Nephron progenitor cell (in vitro differentiated cells): ENCODE results near the gene GALNT10.

Experiments used
- DNase-seq: peaks from one replicate; pipeline ENCODE4 v3.0.0; 2021
- H3K27ac Mint-ChIP-seq: 2 replicates; pipeline ENCODE4 v1.8.0; 2021; ENCODE audit warnings: mild to moderate bottlenecking, moderate library complexity, mixed read lengths
- H3K27me3 Mint-ChIP-seq: 2 replicates; pipeline ENCODE4 v1.8.0; 2021; ENCODE audit warnings: mild to moderate bottlenecking, low read depth, mixed read lengths; ENCODE audit not compliant: poor library complexity
- H3K36me3 Mint-ChIP-seq: 2 replicates; pipeline ENCODE4 v1.8.0; 2021; ENCODE audit warnings: low read depth, mixed read lengths
- H3K4me1 Mint-ChIP-seq: 2 replicates; pipeline ENCODE4 v1.8.0; 2021; ENCODE audit warnings: mixed read lengths
- H3K4me3 Mint-ChIP-seq: 2 replicates; pipeline ENCODE4 v1.8.0; 2021; ENCODE audit warnings: mild to moderate bottlenecking, moderate library complexity, mixed read lengths
- H3K9me3 Mint-ChIP-seq: 2 replicates; pipeline ENCODE4 v1.8.0; 2021; ENCODE audit warnings: mild to moderate bottlenecking, moderate library complexity, mixed read lengths
- TF ChIP-seq, protein P1 (sequence below): fragments of 200-600 bp; sonication (generic); IDR thresholded peaks from 2 replicates; pipeline ENCODE4 v1.5.0; 2021; ENCODE audit warnings: antibody characterized with exemption

GALNT10 gene

DNA sequence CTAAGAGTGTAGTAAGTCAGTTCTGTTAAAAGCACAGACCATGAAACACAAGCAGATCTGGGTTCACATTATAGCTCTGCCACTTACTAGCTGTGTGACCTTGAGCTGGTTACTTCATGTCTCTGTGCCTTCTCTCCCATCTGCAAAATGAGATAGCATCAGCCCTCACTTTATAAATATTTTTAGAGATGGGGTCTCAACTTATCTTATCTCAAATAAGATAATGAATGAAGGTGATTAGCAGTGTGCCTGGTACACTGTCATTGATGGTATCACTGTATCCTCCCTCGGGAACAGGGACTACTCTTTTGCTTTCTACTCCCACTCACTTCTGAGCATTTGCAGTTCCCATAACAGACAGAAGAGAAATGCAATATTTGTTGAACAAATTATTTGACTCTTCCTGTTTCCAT lies 52.4 kb downstream of the GALNT10 start:
- H3K4me1 Mint-ChIP-seq: peaks cover 28% of the 10 kb centered on the region
- DNase-seq: no peak
- H3K4me3 Mint-ChIP-seq: no peak overlapping the region
- peaks cover 3% of the 10 kb centered on the region for H3K27me3 Mint-ChIP-seq
- H3K27ac Mint-ChIP-seq: no peak overlapping the region
- TF ChIP-seq, protein P1, sequence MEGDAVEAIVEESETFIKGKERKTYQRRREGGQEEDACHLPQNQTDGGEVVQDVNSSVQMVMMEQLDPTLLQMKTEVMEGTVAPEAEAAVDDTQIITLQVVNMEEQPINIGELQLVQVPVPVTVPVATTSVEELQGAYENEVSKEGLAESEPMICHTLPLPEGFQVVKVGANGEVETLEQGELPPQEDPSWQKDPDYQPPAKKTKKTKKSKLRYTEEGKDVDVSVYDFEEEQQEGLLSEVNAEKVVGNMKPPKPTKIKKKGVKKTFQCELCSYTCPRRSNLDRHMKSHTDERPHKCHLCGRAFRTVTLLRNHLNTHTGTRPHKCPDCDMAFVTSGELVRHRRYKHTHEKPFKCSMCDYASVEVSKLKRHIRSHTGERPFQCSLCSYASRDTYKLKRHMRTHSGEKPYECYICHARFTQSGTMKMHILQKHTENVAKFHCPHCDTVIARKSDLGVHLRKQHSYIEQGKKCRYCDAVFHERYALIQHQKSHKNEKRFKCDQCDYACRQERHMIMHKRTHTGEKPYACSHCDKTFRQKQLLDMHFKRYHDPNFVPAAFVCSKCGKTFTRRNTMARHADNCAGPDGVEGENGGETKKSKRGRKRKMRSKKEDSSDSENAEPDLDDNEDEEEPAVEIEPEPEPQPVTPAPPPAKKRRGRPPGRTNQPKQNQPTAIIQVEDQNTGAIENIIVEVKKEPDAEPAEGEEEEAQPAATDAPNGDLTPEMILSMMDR: no peak
- H3K36me3 Mint-ChIP-seq: peaks cover 10% of the 10 kb centered on the region
- H3K9me3 Mint-ChIP-seq: no peaks in the 10 kb centered on the region

DNA sequence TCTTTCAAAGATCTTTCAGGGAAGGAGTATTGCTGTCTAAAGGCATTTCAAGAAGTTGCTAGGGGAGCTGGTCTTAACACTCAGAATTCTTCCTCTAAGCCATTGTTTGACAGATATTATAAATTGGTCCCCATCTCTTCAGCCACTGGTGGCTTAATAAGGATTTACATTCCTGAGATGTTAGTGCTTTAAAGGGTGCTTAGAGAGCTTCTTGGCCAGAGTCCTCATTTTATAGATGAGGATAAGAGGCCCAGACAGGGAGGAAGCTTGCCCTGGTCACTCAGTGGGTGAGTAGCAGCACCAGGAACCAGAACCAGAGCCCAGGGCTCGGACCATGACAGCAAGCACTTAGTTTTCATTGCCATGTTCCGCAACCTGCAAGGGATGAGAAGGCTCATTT lies 53.2 kb downstream of the GALNT10 start:
- Mint-ChIP-seq H3K27ac (no peak overlapping the region), H3K27me3 (peaks cover 3% of the 10 kb centered on the region), H3K4me3 (no peak overlapping the region), H3K9me3 (no peaks in the 10 kb centered on the region), H3K4me1 (peaks cover 22% of the 10 kb centered on the region), H3K36me3 (peaks cover 10% of the 10 kb centered on the region)
- DNase-seq: no peak
- TF ChIP-seq, protein P1: no peak

DNA sequence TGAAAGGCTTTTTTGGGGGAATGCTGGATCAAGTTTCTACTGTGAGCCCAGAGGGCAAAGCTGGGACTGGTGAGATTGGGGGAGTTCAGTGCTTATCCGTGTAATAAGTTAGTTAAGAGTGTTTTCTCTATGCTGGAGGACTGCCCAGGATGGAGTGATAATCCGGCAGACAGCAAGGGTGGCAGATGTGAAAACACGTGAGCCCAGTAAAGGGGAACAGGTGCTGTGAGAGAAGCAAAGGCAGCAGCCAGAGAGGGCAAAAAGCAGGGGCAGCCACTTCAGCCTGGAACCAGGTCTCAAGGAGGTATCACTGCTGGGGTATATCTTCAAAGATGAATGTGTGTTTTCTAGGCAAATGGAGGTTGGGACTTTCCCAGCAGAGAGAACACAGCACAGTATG lies 53.9 kb downstream of the GALNT10 start:
- TF ChIP-seq, protein P1: no peak
- H3K36me3 Mint-ChIP-seq: peaks cover 10% of the 10 kb centered on the region
- no peaks in the 10 kb centered on the region for H3K9me3 Mint-ChIP-seq
- peaks cover 3% of the 10 kb centered on the region for H3K27me3 Mint-ChIP-seq
- no peak overlapping the region for H3K27ac Mint-ChIP-seq
- peaks cover 17% of the 10 kb centered on the region for H3K4me1 Mint-ChIP-seq
- no peak overlapping the region for H3K4me3 Mint-ChIP-seq
- no peak for DNase-seq

DNA sequence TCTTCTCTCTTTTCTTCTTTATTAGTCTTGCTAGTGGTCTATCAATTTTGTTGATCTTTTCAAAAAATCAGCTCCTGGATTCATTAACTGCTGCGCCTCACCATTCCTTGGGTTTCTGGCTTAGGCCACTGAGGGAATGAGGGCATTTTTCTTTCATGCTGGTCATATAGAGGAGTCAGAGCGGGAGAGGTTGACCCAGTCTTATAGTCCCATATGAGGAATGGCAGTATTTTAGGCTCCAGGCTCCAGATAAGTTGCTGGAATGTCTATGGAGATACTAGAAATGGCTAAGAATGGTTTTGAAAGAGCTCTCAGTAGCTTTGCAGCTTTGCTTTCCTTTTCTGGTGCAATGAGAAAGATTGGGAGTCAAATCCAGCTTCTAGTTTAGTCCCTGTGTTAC lies 58.2 kb downstream of the GALNT10 start:
- H3K4me3 Mint-ChIP-seq: no peak overlapping the region
- peaks cover 11% of the 10 kb centered on the region for H3K9me3 Mint-ChIP-seq
- no peaks in the 10 kb centered on the region for H3K27me3 Mint-ChIP-seq
- TF ChIP-seq, protein P1: no peak
- no peak for DNase-seq
- H3K36me3 Mint-ChIP-seq: peaks cover 25% of the 10 kb centered on the region
- no peaks in the 10 kb centered on the region for H3K4me1 Mint-ChIP-seq
- no peak overlapping the region for H3K27ac Mint-ChIP-seq

DNA sequence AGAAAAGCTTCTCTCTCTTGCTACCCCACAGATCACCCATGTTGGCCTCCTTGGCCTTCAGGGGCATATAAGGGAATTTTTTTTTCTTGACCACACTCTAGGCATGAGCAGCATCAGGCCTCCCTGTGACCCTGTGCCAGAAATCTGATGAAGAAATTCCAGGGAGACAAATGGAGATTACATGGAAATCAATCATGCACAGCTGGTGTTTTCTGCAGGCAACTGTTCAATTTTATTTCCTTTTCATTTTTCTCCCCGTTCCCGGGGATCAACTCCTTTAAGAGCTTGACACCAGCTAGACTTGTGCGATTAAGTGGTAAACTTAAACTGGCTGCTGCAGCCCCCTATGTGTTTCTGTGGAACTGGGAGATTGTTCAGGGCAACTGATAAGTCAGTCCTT lies 59.3 kb downstream of the GALNT10 start:
- DNase-seq: no peak
- TF ChIP-seq, protein P1: no peak
- H3K36me3 Mint-ChIP-seq: peaks cover 29% of the 10 kb centered on the region
- H3K9me3 Mint-ChIP-seq: peaks cover 14% of the 10 kb centered on the region
- no peaks in the 10 kb centered on the region for H3K27me3 Mint-ChIP-seq
- peak overlapping the region; percentile 50 for H3K27ac Mint-ChIP-seq
- peaks cover under 1% of the 10 kb centered on the region for H3K4me1 Mint-ChIP-seq
- no peak overlapping the region for H3K4me3 Mint-ChIP-seq

DNA sequence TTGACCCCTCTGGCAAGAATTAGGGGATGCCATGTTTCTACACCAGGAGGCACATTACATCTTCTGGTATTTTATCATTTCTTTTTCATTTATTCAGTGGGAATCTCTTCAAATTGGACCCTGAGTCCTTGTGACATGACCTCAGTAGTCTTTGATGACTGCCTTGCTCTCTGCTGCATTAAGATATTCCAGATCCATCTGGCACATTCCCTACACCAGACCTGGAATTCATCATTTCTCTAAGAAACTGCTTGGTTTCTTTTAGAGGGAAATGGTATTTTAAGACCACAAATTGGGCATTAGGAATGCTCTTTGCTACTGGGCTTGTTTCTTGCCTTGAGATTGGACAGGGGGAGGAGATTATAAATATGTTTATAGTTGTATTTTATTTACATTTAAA lies 61.0 kb downstream of the GALNT10 start:
- Mint-ChIP-seq H3K4me1 (peaks cover 5% of the 10 kb centered on the region), H3K27me3 (no peaks in the 10 kb centered on the region), H3K36me3 (peaks cover 20% of the 10 kb centered on the region), H3K27ac (no peak overlapping the region), H3K9me3 (peaks cover 14% of the 10 kb centered on the region), H3K4me3 (no peak overlapping the region)
- no peak for DNase-seq
- TF ChIP-seq, protein P1: no peak
